Measurements from ENCODE around the gene PFN1. TPM values are rescaled to one million over a fixed set of nuclear protein-coding genes. Genes with fewer than 3 reads are reported as not detected.

PFN1 gene
- total RNA-seq, 1 experiment from 2014 or later = 367 TPM

GRCh38 chr17:4948931-4949320 is 596 bp upstream of the PFN1 start:
- peak overlapping the region; percentile 90 for H3K27ac Mint-ChIP-seq (ENCODE audit: unreplicated experiment)

GRCh38 chr17:4947411-4948165 is 742 bp downstream of the PFN1 start:
- no peaks in the 10 kb centered on the region for H3K27me3 ChIP-seq (replicated peaks; ENCODE audit: control insufficient read depth, insufficient read depth, low read length)
- CTCF ChIA-PET = interaction anchor here (0.5 to 0.8 kb wide), 2 partner anchors 20 to 39 kb away, joined by 3 read pairs; partner anchors contain the start of gene SPAG7
- no peaks in the 10 kb centered on the region; the same call in 1 of the 2 replicates for H3K36me3 ChIP-seq (ENCODE audit: control insufficient read depth, insufficient read depth, low read length)
- Mint-ChIP-seq H3K4me3 (ENCODE audit: unreplicated experiment) (peak overlapping the region; percentile 85), H3K4me1 (ENCODE audit: low read depth, unreplicated experiment) (peaks cover 10% of the 10 kb centered on the region), H3K27ac (ENCODE audit: unreplicated experiment) (peak overlapping the region; percentile 87), H3K27me3 (ENCODE audit: insufficient read depth, unreplicated experiment) (no peaks in the 10 kb centered on the region), H3K9me3 (ENCODE audit: unreplicated experiment) (no peaks in the 10 kb centered on the region), H3K36me3 (ENCODE audit: insufficient read depth, unreplicated experiment) (peaks cover 43% of the 10 kb centered on the region)
- BruUV-seq (replicated peaks) = no TSS peak
- peaks cover 15% of the 10 kb centered on the region for H3K4me1 ChIP-seq
- no peaks in the 10 kb centered on the region for H3K9me3 ChIP-seq
- H3K4me3 ChIP-seq (ENCODE audit: low read depth, low read length) = peak overlapping the region; percentile 97
- POLR2A ChIA-PET = interaction anchor here (1.7 kb wide), 1 partner anchor 20 kb away, joined by 16 read pairs; the partner anchor contains the start of gene SPAG7
- no peak for TF ChIP-seq CTCF (IDR thresholded peaks at IDR 0.05; ENCODE audit: insufficient read depth in 1 of 2, low read depth in 1 of 2, low read length in 1 of 2, severe bottlenecking in 1 of 2, unreplicated experiment in 1 of 2)
- intact Hi-C loops (cut with micrococcal nuclease; ENCODE audit: unreplicated experiment) = no loop called here
- DNase-seq = peak in 1 of 2 experiments; percentile 32

More at GRCh38 chr17:4948931-4949320, 596 bp upstream of the PFN1 start:
- Mint-ChIP-seq H3K36me3 (ENCODE audit: insufficient read depth, unreplicated experiment) (peaks cover 32% of the 10 kb centered on the region), H3K4me3 (ENCODE audit: unreplicated experiment) (peak overlapping the region; percentile 85), H3K4me1 (ENCODE audit: low read depth, unreplicated experiment) (peaks cover 10% of the 10 kb centered on the region), H3K9me3 (ENCODE audit: unreplicated experiment) (no peaks in the 10 kb centered on the region), H3K27me3 (ENCODE audit: insufficient read depth, unreplicated experiment) (no peaks in the 10 kb centered on the region)
- Histone ChIP-seq H3K4me3 (ENCODE audit: low read depth, low read length) (peak overlapping the region; percentile 97), H3K36me3 (ENCODE audit: control insufficient read depth, insufficient read depth, low read length) (no peaks in the 10 kb centered on the region; the same call in 1 of the 2 replicates), H3K4me1 (peaks cover 15% of the 10 kb centered on the region), H3K27me3 (replicated peaks; ENCODE audit: control insufficient read depth, insufficient read depth, low read length) (no peaks in the 10 kb centered on the region), H3K9me3 (no peaks in the 10 kb centered on the region)
- no TSS peak for BruUV-seq (replicated peaks)
- TF ChIP-seq CTCF (IDR thresholded peaks at IDR 0.05; ENCODE audit: insufficient read depth in 1 of 2, low read depth in 1 of 2, low read length in 1 of 2, severe bottlenecking in 1 of 2, unreplicated experiment in 1 of 2) = no peak
- CTCF ChIA-PET = no interaction called here
- DNase-seq = peak; percentile 81 to 86
- POLR2A ChIA-PET = interaction anchor here (1.7 kb wide), 1 partner anchor 18 kb away, joined by 16 read pairs; the partner anchor contains the start of gene SPAG7
- intact Hi-C loops (cut with micrococcal nuclease; ENCODE audit: unreplicated experiment) = loop anchor here (1.0 kb wide), 2 partner anchors 9 to 18 kb away; partner anchors contain the start of genes RNF167, SLC25A11 and SPAG7

GRCh38 chr17:4947010-4947410 is 1.3 kb downstream of the PFN1 start:
- Mint-ChIP-seq H3K27ac (ENCODE audit: unreplicated experiment) (peak overlapping the region; percentile 87), H3K4me3 (ENCODE audit: unreplicated experiment) (peak overlapping the region; percentile 85), H3K9me3 (ENCODE audit: unreplicated experiment) (no peaks in the 10 kb centered on the region), H3K36me3 (ENCODE audit: insufficient read depth, unreplicated experiment) (peaks cover 43% of the 10 kb centered on the region), H3K4me1 (ENCODE audit: low read depth, unreplicated experiment) (peaks cover 10% of the 10 kb centered on the region), H3K27me3 (ENCODE audit: insufficient read depth, unreplicated experiment) (no peaks in the 10 kb centered on the region)
- H3K4me1 ChIP-seq = peaks cover 15% of the 10 kb centered on the region
- no peak for DNase-seq
- peak overlapping the region; percentile 97 for H3K4me3 ChIP-seq (ENCODE audit: low read depth, low read length)
- no peak for TF ChIP-seq CTCF (IDR thresholded peaks at IDR 0.05; ENCODE audit: insufficient read depth in 1 of 2, low read depth in 1 of 2, low read length in 1 of 2, severe bottlenecking in 1 of 2, unreplicated experiment in 1 of 2)
- POLR2A ChIA-PET = no interaction called here
- H3K9me3 ChIP-seq = no peaks in the 10 kb centered on the region
- BruUV-seq (replicated peaks) = no TSS peak
- CTCF ChIA-PET = interaction anchor here (0.8 kb wide), 1 partner anchor 20 kb away, joined by 3 read pairs; the partner anchor contains the start of gene SPAG7
- intact Hi-C loops (cut with micrococcal nuclease; ENCODE audit: unreplicated experiment) = no loop called here
- H3K36me3 ChIP-seq (ENCODE audit: control insufficient read depth, insufficient read depth, low read length) = no peaks in the 10 kb centered on the region; the same call in 1 of the 2 replicates
- H3K27me3 ChIP-seq (replicated peaks; ENCODE audit: control insufficient read depth, insufficient read depth, low read length) = no peaks in the 10 kb centered on the region

Data from Caco-2 (cell line).